NCI-H1694 treated with DMSO at 0.1 percent for 48 hours (cell line): ENCODE measurements around the gene GET4.
A peak's percentile ranks its signal among the peaks of the same experiment; 100 is the strongest.

Source experiments
- DNase-seq: peaks from one replicate; lab custom pipeline; 2025; lab: John Stamatoyannopoulos, UW

The GET4 gene

DNA sequence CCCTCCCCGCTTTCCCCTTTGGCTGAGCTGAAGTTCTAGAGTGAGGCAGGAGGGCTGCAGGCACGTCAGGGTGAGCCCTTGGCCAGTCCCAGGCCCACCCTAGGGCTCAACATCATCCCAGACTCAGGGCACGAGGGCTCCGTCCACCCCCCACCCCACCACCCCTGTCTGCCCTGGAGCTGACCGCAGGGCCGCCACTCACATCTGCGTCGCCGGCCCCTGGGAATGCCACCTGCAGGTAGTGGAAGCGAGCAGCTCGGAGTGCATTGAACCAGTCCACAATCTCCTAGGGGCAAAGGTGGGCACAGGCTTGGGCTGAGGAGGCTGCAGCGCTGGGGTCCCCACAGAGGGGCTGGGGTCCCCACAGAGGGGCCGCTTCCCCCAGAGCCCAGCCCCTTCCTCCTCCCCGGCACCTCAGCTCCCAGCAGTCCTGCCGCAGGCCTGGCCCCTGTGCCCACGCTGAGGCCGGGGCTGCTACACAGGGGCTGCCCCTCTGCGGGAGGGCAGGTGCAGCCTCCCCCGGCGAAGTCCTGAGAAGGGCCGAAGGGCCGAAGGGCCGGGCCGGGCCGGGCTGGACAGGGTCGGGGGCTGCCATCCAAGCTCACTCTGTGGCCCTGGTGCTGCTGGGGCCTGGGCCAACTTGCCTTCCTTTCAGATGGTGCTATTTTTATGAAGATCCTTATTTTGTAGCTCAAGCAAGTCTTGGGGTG lies 24.1 kb downstream of the GET4 start:
- no peak for DNase-seq

DNA sequence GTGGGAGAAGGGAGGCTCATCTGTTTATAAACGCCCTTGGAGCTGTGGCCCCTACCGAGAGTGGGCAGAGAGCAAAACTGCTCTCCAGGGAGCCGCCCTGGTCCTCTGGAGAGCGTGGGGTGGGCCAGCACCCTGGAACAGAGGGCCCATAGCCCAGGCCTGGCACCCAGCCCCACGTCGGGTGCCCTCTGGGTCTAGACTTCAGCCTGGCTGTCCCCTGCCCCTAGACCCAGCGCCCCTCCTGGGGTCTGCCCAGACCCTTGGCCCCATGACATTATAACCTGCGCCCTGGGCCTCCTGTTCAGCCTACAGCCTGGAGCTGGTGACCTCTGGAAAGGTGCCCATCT lies 24.7 kb downstream of the GET4 start:
- no peak for DNase-seq

DNA sequence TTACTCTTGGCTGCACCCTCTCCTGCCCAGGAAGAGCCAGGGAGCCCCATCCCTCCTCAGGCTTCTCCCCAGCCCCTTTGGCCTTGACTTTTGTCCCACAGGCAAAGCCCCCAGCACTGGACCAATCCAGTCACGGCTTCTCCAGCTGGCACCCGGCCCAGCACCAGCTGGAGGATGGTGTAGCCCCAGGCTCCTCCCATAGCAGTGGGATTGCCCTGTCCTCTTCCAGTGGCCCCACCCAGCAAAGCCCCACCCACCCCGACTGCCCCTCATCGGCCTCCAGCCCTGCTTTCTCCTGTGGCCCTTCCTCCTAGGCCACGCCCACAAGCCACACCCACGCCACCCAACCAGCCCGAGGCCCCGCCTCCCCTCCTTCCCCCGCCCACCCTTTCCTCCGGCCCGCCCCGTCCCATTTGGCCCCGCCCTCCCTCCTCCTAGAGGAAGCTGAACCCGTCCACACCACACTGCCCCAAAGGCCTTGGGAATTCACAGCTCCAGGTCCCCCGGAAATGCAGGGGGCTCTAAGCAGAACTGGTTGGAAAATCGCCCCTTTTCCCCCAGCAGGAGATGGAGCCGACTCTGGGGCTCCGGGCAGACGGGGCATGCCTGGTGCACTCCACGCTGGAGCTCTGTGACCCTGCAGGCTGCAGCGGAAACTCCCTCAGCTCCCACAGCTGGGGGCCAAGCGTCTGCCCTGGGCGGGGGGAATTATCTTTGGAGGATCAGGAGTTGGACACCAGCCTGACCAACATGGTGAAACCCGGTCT lies 25.2 kb downstream of the GET4 start:
- DNase-seq: peak; percentile 39

DNA sequence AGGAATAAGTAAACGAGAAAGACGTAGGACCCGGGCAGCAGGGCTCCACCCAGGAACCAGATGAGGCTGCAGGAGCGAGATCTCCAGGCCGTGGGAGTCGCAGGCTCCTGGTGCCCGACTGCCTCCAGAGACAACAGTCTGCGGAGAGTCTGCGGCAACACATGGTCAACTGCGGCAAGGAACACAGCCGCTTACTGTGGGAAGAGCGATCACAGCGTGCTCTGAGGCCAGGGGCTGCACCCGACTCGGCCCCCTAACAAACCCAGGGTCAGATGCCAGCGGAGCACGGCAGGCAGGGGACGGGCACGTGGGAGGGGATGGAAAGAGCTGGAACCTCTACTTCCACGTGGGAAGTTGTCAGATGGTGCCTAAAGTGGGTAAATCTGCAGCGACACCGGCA lies 26.6 kb downstream of the GET4 start:
- no peak for DNase-seq

DNA sequence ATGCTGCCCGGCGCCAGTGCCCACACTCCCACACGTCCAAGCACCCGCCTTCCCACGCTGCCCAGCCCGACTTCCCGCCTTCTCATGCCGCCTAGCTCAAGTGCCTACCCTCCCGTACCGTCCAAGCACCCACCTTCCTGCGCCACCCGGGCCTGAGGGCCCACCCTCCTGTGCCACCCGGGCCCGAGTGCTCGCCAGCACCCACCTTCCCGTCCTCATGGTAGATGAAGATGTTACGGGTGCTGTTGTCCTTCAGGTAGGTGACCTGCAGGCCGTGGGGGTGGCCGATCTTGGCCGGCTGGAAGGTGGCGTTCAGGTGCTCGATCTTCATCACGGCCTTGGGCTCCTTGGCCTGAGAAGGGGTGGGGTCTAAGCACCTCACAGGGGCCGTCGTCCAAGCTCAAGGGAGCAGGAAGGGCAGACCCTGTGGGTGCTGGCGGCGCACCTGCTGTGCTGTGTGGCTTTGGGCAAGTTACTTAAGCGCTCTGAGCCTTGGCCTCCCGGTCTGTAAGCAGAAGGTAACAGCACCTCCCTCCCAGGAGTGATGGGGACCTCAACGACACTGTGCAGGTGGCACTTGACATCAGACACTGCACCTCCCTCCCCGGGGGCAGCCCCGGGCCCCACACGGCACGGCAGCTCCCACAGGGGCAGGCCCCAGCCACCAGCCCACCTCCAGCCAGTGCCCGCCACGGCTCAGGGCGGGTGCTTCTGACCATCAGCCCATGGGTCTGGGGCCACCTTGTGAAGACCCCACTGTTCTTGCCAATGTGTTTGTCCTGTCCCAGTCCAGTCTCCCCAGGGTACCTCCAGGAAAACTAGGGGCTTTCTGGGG lies 27.8 kb downstream of the GET4 start:
- no peak for DNase-seq

DNA sequence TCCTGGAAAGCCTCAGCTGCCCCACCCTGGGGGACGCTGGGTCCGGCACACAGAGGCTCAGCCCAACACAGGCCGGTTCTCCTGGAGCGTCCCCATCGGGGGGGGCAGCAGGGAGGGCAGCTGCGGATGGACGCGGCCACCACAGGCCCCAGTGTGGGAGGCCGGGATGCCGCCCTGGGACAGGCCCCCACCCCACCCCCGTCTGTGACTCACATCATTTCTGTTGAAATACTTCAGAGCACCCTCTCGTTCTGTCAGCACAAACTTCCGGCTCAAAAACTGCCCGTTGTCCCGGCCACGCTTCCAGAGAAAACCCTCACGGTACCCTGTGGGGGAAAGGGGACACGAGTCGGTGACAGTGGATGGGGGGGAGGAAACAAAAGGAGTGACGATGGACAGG lies 28.5 kb downstream of the GET4 start:
- no peak for DNase-seq

DNA sequence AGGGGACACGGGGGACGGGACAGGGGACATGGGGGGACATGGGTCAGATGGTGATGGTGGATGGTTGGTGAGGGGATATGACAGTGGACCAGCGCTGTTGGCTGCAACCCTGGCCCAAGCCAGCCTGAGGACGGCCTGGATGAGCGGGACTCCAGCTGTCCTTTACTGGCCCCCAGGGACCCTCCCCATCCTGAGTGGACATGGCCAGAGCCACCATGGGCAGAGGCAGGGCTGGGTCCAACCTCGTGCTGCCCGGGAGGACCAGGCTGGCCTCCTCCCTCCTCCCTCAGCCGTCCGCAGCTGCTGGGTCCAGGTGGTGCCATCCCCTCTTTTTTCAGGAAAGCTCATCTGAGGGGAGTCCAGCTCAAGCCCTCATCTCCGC lies 30.4 kb downstream of the GET4 start:
- DNase-seq: no peak

DNA sequence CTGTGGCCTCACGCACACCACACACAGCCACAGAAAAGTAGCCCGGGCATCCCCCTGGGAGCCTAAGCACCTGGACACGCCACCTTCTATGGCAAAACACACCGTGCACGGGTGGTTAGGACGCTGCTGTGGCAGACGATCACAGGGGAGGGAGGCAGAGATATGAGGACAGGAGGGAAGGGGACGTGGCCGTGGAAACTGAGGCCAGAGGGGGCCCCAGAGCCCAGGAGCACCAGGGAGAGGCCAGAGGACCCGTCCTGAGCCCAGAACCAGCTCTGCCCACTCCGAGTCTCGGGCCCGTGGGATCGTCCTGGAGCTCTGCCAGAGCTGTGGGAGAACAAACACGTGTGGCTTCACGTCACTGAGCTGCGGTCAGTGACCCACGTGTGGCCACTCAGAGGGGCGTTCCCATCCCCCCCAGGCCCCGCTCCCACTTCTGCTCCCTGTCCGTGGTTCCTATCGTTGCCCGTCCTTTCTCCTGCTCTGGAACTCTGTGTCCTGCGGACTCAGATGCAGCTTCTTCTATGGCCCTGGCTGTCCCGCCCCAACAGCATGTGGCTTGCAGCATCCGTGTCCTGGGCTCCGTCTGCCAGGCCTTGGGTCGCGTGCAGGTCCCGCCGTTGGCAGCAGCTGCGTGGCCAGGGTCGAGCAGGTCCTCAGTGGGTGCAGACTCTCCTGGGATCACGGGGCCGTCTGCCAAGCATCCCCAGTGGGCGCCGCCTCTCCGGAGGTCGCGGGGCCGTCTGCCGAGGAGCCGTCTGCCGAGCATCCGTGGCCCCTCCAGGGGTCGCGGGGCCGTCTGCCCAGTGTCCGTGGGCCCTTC lies 31.0 kb downstream of the GET4 start:
- DNase-seq: no peak

DNA sequence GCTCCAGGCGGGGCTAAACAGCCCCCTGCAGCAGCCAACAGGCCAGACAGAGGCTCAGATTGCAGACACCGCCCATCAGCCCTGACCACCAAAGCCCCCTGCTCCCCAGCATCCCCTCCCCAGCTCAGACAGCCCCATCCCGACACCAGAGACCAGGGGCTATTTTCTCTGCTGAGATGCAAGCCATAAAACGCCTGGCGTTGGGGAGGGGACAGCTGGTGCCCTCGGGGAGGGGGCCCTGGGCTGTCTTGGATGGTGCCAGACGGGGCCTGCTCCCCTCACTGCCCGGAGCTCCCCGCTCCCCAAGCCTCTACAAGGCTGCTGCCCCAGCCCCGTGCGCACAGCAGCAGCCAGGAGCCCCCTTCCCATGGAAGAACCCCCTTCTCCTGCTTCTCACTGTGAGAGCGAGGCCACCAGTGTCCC lies 31.8 kb downstream of the GET4 start:
- no peak for DNase-seq

DNA sequence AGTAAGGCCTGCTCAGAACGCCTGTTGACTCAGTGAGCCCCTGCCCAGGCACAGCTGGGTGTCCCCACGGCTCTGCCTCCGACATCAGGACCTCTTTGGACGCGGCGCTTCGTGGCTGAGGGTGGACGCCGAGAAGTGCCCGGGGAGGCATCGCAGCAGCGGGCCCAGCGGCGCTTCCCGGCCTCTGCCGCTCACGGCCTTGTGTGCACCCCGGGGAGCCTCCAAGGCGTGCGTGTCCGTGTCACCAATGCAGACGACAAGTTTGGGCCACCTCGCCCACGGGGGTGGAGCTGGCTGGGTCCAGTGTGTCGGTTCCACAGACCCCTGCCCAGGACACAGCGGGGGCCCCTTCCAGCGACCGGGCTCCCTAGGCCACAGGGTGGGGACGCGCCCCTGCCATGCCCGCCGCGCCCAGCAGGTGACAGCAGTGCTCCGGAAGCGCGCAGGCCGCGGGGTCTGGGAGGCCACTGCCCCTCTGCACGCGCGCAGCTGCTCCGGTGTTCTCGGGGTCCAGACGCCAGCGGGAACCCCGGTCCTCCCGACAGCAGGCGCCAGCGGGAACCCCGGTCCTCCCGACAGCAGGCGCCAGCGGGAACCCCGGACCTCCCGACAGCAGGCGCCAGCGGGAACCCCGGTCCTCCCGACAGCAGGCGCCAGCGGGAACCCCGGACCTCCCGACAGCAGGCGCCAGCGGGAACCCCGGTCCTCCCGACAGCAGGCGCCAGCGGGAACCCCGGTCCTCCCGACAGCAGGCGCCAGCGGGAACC lies 32.4 kb downstream of the GET4 start:
- peak; percentile 2 for DNase-seq

DNA sequence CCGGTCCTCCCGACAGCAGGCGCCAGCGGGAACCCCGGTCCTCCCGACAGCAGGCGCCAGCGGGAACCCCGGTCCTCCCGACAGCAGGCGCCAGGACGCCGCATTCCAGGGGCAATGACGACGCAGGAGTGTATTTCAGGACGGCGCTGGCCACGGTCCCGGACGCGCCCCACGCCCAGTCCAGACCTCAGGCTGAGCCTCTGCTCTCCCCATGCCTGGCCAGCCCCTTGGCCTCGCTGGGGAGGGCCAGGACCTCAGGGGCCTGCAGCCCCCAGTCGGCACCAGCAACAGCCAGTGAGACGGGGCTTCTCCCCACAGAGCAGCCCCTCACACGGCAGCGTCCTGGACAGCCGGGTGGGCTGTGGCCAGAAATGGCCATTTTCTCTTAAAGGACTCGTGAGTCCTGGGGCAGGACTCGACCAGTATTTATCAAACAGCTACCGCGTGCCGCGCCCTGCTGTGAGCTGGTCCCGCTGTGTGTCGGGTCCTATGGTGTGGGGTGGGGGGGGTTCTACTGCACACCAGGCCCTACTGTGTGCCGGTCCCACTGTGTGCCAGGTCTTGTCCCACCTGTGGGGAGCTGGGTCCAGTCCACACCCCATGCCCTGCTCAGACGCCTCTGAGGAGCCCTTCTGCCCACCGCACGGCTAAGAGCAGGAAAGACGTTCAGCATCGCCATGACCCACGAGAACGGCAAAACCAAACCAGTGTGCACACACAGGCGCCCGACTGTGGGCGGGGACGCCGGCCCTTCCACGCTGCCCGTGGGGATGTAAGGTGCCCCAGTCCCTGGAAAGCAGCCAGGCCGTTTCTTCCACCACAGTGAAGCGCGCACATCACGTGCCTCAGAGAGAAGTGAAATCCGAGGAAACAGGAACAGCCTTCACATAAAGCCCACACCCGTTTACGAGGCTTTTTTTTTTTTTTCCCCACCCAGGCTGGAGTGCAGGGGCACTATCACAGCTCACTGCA lies 33.3 kb downstream of the GET4 start:
- DNase-seq: no peak

DNA sequence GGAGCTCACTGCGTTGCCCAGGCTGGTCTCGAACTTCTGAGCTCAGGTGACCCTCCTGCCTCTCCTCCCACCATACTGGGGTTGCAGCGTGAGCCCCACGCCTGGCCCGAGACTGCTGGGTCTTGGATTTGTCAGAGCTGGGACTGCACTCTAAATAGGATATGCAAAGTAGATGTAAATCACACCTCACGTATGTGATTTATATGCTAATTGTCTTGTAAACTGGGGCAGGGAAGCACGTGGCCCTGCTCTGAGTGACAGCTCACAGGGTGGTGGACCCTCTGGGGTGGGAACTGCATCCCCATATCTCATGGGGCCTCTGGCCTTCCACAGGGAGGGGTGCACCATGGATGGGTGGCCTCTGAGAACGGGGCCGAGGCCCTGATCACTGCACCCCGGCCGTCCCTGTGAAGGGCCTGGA lies 34.1 kb downstream of the GET4 start:
- no peak for DNase-seq

DNA sequence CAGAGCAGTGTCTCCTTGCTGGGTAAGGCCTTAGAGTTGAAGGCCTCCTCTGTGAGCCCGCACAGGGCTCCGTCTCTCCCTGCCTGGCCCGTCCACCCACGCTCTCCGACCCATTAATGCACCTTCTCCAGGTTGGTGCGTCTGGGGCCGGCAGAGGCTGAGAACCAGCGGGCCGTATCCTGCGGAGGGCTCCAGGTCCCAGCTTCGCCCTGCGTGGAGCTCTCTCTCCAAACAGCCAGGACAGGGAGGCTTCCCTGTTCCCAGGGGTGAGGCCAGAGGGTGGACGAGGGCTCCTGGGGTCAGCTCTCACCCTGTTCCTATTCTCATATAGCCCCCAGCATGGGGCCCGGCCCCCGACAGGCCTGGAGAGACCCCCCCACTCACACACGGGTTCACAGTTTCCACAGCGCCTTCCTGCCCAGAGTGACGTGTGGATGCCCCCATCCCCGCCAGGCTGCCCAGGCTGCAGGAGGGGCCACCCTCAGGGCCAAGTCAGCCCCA lies 34.6 kb downstream of the GET4 start:
- no peak for DNase-seq

DNA sequence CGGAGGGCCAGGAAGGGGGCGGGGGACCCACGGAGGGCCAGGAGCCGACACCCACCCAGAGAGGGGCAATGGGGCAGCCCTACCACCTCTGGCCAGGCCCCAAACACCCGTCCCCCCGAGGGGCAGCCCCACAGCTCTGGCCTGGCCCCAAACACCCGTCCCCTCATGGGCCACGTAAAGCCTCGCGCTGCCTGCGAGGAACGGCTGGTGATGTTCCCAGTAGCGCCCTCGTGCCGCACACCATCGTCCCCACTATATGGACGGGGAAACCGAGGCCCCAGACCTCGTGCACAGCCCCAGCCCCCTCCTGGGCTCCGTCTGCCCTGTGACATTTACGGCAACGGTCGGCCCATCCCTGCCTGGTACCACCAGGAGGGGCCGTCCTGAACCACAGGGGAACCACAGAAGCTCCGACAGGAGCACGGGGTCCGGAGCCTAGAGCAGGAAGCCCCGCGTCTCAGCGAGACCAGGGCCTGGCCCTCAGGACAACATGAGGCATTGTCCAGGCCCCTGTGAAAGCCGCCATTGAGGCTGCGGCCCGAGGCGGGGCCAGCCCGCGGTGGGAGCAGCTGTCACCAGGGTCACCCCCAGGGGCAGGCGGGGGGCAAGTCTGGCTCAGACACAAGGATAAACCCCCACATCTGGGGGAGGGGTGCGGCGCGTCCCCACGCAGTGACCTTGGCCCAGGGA lies 35.6 kb downstream of the GET4 start:
- DNase-seq: no peak

DNA sequence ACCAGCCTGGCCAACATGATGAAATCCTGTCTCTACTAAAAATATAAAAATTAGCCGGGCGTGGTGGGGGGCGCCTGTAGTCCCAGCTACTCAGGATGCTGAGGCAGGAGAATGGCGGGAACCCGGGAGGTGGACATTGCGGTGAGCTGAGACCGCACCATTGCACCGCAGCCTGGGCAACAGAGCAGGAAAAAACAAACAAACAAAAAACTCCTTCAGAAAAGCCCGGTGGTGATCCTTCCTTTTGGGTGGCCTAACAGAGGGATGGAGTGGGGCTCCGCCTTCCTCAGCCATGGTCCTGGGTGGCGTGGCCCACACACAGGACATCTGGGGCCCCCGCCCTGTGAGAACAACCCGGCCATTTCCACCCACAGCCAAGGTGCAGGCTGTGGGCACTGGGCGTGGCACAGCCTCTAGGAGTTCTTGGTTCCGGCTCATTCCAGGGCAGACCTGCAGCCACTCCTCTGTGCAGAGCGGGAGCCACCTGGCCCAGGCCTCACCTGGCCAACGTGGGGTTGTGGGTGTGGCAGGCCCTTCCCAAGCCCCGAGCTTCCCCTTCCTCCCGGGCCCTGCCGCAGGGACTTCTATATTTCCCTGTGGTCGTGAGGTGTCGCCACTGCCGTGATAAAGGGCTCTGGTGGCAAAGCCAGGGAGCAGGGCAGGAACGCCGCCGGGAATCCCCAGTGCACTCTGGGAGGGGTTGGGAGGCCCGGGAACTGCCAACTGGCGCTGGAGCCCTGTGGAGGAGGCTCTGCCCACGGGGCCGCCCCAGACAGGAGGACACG lies 37.6 kb downstream of the GET4 start:
- DNase-seq: peak; percentile 42

DNA sequence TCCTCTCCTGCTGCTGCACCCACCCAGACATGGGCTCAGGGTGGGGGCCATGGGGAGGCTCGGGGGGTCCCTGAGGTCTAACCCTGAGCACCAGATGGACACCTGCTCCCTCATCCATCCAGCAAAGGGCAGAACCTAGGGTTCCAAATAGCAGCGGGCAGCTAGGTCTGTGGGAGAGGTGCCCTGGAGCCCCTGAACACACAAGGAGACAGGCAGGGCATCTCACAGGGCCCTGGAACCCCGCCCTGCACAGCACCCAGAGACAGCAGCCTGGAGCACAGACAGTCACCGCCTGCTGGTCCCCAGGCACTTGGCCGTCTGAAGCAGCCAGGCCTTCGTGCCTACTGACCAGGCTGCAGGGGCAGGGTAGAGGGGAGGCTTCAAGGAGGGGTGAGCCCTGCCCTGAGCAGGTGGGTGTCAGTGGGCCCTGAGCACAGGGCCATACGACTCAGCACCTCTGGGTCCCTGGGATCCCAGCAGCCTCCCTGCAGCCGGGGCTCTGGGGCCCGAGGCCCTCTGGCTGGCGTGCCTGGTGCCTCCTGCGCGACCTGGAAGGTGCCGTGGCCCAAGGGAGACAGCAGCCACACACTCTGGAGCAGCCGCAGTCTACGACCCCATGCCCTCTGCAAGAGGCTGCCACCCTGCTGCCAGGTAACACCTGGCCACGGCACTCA lies 38.3 kb downstream of the GET4 start:
- DNase-seq: no peak

DNA sequence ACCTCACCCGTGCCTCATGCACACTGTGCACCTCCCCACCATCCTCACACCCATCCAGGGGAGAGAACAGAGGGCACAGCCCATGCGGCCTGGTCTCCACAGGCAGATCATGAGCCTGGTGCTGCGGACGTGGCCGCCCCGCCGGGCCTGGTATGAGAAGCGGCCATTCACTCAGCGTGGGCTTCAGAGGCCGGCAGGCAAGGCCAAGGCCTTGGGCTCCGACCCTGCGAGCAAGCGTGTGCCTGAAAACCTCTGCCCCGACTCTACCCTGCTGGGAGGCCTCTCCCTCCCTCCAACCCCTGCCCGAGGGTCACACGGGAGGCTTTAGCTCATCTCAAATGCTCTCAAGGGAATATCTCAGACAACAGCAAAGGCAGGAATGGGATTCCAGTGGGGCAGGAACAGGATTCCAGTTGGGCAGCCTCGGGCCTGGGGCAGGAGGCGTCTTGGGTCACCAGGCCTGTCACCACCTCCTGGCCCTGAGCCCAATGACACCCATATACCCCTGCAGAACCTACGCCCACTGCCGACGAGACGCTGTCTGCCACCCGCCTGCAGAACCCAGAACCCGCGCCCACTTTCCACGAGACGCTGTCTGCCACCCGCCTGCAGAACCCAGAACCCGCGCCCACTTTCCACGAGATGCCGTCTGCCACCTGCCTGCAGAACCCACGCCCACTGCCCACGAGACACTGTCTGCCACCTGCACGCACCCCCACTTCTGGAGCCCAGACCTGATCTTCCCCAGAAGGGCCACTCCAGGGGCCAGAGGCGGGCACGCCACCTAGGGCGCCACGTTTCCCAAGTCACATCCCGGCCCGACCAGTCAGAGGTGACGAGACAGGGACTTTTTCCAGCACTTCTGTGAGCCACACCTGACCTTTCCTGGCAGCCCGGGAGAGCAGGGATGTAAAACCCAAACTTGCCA lies 39.2 kb downstream of the GET4 start:
- peak; percentile 26 for DNase-seq
